GM12878 (cell line): ENCODE results near the gene C1orf21. TPM values are rescaled to one million over a fixed set of nuclear protein-coding genes. Genes with fewer than 3 reads are reported as not detected.

Experiments
- PRDM15 ChIP-seq: fragments of 450-650 bp; formaldehyde crosslinking; IDR thresholded peaks from 2 replicates; pipeline ENCODE4 v1.4.0; 2020; ENCODE audit warnings: mild to moderate bottlenecking, moderate library complexity
- REST ChIP-seq: IDR thresholded peaks from 2 replicates; pipeline ENCODE4 v1.6.1; 2012; ENCODE audit warnings: mild to moderate bottlenecking, low read depth, low read length
- SRF ChIP-seq, 2 experiments: IDR thresholded peaks; 2 replicates each; pipeline ENCODE4 v1.6.1; 2011; ENCODE audit warnings: low read depth in 2 of 2, low read length in 2 of 2, mild to moderate bottlenecking in 1 of 2, moderate library complexity in 1 of 2
- USF2 ChIP-seq: IDR thresholded peaks from 2 replicates; pipeline ENCODE4 v1.6.1; 2011; ENCODE audit warnings: low read depth, low read length, improper control_type of control experiment, borderline replicate concordance
- WRNIP1 ChIP-seq: IDR thresholded peaks from 2 replicates; pipeline ENCODE4 v1.6.1; 2011; ENCODE audit warnings: low read depth, low read length, improper control_type of control experiment, borderline replicate concordance
- polyA plus RNA-seq, 11 experiments: library from polyadenylated mRNA; depleted of rRNA in 4 of 11; unstranded in 6 of 11; stranded (reverse) in 5 of 11; fragments of >200 nt; fragmentation: Nextera tagmentation in 4 of 11; fragmentation: Illumina TruSeq in 1 of 11; extraction: Ambion mirVana in 4 of 11; extraction: Trizol in 1 of 11; gene quantifications; 1 replicate in 1 of 11; 2 replicates in 10 of 11; pipeline versions ENCODE4 v1.2.1 to v1.2.3, GENCODE V29; 2011 to 2016; ENCODE audit warnings: inconsistent platforms in 2 of 11, missing spikeins in 2 of 11, low read depth in 1 of 11
- total RNA-seq, 4 experiments: library from RNA; depleted of rRNA in 3 of 4; stranded (reverse); fragments of >200 nt in 3 of 4; fragmentation: Illumina TruSeq in 1 of 4; extraction: Trizol in 1 of 4; gene quantifications; 2 replicates each; pipeline versions ENCODE4 v1.2.1 to v1.2.3, GENCODE V29; 2013 to 2021

The C1orf21 gene
- total and polyA plus RNA-seq, 10 of the 15 experiments (the other 5 are each of a cell fraction or from before 2014, with no cell fraction given): 0.03 to 1.6 (median 0.17) TPM; not detected in 3

GRCh38 chr1:184390889-184391288 lies 4.1 kb downstream of the C1orf21 start (continued):
- TF ChIP-seq SRF (IDR thresholded peaks at IDR 0.05; ENCODE audit: low read depth in 2 of 2, low read length in 2 of 2) (no peak), WRNIP1 (no peak), USF2 (no peak), PRDM15 (CRISPR knock-in tag) (no peak), REST (no peak)
